HCEC 1CT (cell line): ENCODE results near the gene NOC3L.
"Not testable (repeated sequence)": the region's sequence is repeated elsewhere in the genome, so short reads cannot be mapped to it uniquely, and the experiment has no call there.

ENCODE experiments used
- DNase-seq: peaks from one replicate; pipeline ENCODE4 v3.0.0-alpha.2; 2017

NOC3L gene, protein sequence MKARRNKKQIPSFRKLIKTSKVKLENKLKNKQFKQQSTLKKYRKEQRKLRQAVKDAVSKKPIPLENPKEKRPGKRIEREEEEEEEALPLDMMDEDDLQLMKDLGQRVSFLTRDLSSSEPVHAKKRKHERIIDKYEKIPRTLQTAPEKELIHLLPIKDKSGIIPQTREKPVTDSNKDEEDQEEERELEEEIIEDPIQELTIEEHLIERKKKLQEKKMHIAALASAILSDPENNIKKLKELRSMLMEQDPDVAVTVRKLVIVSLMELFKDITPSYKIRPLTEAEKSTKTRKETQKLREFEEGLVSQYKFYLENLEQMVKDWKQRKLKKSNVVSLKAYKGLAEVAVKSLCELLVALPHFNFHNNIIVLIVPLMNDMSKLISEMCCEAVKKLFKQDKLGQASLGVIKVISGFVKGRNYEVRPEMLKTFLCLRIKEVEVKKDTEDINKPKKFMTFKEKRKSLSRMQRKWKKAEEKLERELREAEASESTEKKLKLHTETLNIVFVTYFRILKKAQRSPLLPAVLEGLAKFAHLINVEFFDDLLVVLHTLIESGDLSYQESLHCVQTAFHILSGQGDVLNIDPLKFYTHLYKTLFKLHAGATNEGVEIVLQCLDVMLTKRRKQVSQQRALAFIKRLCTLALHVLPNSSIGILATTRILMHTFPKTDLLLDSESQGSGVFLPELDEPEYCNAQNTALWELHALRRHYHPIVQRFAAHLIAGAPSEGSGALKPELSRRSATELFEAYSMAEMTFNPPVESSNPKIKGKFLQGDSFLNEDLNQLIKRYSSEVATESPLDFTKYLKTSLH

DNA sequence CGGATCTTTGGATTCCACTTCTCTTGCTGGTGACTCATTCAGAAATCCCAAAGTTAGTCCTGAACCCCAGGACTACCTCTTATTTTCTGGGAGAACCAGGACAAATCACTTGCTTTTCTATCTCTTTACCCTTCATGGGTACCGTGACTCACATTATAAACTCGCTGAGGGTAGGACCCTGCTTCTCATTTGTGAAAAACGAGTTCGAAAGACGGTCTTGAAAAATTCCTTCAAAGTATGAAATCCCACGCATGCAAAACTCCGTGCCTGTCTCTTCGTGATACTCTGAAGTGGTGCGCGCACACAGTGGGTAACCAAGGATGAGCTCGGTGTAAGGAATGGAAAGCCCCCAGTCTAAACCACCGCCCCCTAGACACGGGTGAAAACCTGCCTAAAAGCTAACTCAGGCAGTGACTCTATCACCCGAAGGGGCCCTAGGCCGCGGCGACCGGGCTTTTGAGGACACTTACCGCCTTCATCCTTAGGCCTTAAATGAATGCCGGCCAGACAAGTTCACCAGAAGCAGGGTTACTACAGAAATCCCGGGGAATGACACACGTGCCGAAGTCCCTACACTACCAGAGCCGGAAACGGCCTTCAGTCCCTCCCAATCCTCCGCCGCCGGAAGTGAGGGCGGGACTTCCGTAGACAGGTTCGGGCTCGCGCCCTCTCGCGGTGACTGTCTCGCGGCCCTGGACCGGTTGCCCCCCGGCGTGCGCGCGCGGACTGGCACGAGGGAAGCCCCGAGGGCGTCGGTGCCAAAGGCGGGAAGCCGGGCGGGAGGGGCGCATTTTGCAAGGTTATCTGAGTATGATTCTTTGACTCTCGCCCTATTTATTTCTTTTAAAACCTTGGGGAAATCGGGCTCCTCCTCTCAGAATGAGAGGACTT, at the start of gene NOC3L:
NOC3L (minus strand) TSS at position 580 of the 891 bp plus-strand sequence; CDS start at position 479, 101 bp downstream.
- DNase-seq = peak; percentile 92

DNA sequence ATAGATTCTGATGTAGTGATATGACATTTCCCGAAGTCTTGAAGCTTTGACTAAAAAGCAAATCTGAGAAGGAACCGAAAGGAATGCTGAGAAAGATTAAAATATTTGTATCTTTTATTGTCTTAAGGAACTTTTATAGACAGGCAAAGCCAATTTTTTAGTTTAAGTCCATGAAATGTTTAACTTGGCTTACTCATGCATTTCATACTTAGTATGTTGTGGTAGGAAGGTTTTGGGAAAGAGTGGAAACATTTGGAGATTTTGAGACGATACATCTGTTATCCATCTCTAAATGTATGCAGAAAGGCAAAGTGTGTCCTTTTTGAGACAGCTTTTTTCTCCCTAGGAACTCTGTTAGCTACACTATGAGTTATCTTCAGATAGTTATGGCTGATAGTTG, 49.7 kb upstream of the NOC3L start:
- peak; percentile 35 for DNase-seq

DNA sequence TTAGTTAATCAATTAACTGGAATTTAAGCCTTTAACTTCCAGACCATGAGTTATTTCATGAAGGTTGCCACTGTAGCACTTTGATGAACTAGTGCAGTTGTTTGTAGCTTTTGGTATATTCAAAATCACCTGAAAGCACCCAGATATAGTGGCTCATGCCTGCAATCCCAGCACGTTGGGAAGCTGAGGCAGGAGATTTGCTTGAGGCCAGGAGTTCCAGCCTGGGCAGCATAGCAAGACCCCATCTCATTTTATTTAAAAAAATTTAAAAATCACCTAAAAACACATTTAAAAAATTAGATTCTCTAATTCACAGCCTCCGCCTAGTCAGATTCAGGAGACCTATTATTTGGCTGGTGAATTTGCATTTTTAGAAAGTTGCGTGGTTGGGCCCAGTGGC, 48.6 kb upstream of the NOC3L start:
- DNase-seq = no peak

DNA sequence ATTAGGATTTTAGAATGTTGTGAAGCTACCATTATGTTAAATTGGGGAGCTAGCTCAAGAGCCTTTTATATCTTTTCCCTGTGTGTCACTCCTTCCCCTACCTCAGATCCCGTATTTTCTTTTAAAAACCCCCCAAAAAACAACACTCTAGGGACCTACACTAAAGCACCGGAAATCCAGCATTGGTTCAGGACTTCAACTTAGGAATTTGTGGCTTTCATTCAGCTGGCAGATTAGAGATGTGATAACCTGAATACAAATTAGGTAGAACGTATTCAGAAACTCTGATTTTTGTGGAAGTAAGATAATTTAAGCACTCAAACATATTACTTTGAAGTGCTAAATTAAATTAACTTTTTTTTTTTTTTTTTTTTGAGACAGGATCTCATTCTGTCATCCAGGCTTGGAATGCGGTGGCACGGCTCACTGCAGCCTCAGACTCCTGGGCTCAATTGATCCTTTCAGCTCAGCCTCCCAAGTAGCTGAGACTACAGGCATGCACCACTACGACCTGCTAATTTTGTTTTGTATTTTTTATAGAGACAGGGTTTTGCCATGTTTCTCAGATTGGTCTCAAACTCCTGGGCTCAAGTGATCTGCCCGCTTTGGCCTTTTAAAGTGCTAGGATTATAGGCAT, 46.4 kb upstream of the NOC3L start:
- DNase-seq = no peak

DNA sequence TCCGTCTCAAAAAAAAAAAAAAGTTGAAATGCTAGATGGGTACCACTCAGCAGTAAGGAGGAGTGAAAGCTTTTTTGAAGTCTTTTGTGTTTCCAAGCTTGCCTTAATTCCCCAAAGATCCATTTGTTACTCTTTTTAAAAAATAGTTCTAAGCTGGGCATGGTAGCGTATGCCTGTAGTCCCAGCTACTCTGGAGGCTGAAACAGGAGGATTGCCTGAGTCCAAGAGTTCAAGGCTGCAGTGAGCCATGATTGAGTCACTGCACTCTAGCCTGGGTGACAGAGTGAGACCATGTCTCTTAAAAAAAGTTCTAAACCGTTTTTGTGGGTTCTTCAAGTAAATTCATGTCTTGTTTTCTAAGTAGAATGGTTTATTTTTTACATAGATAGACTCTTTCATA, 44.9 kb upstream of the NOC3L start:
- no peak for DNase-seq

DNA sequence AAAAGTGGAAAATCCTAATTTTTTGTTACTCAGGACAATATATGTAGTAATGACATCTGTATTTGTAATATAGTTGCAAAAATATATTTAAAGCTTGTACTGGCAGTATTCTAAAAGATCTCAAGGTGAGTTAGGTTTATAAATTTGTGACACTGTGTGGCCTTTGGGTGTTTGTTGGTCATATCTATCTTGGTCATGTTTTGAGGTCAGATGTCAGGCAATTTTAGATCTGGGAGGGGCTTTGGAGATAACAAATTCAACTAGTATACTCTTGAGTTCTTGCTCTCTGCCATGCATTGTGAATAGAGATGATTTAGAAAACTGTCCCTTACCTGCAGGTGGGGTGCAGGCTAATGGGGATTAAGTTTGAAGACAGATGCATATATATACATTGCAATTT, 42.7 kb upstream of the NOC3L start:
- DNase-seq = no peak

DNA sequence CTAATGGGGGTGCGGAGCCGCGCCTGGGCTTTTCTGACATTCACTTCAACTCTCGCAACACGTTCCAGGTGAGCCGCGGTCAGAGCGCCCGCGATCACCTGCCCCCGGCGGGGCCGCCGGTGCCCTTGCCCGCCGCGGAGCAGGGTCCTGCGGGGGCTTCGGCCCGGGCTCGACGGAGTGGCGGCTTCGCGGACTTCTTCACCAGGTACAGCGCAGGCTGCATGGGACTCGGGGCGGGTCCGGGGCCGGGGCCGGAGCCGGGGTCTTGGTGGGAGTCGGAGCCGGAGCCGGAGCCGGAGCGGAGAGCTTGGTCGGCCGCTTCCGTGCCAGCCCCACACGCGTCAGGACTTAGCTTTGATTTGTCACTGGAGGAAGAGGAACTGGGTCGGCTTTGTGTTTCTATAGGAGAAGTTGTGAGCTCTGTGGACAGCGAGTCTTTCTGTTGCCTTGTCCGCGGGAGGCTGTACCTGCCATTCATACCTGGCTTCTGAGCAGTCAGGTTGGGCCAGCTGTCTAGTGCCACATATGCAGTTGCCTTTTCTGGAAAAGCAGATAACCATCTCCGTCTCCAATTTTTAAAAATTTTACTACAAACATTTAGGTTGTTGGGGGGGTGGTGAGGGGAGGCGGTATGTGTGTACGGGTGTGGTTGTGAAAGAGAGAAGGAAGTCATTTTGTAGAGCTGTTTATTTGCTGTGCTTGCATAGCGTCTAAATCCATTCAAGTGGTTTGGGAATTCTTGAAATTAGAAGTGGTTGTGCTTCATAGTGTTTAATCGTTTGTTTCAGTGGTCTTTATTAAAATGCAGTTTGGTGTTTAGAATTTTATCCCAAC, 40.9 kb upstream of the NOC3L start:
- peak; percentile 78 for DNase-seq

DNA sequence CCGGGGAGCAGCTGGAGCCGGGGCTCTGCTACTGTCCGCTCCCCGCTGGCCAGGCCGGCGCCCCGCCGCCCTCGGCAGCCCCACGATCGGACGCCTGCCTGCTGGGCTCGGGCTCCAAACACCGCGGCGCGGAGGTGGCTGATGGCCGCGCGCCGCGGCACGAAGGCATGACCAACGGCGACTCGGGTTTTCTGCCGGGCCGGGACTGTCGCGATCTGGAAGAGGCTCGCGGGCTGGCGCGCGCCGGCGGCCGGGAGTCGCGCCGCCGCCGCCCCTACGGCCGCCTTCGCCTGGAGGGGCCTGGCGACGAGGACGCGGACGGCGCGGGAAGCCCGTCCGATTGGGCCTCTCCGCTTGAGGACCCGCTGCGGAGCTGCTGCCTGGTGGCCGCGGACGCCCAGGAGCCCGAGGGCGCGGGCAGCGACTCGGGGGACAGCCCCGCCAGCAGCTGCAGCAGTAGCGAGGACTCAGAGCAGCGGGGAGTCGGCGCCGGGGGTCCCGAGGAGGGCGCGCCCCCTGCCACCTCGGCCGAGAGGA, 40.2 kb upstream of the NOC3L start:
- no peak for DNase-seq

DNA sequence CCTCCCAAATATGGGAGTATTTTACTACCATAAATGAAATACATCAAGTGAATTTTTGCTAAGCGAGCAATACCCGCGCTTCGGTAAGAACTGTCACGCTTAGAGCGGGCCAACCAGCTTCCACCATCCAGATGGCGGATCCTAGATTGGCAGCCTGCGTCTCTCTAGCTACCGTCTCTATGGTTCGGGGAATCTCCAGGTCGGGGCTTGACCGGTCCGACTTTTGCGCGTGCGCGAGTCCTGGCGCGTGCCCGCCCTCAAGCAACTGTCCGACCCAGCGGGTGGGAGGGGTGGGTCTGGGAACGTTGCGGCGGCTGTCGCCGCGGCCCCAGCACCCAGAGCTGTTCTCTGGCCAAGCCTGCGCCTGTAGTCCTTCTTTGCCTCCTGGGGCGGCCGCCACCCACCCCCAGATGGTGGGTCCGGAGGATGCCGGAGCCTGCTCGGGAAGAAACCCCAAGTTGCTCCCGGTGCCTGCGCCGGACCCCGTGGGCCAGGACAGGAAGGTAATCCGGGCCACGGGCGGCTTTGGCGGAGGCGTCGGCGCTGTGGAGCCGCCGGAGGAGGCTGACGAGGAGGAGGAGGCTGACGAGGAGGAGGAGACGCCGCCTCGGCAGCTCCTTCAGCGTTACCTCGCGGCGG, 39.6 kb upstream of the NOC3L start, which contains the start of gene TBC1D12:
TBC1D12 (plus strand) TSS at position 338 of the 639 bp plus-strand sequence; CDS start at position 411, 73 bp downstream.
- peak; percentile 99 for DNase-seq

DNA sequence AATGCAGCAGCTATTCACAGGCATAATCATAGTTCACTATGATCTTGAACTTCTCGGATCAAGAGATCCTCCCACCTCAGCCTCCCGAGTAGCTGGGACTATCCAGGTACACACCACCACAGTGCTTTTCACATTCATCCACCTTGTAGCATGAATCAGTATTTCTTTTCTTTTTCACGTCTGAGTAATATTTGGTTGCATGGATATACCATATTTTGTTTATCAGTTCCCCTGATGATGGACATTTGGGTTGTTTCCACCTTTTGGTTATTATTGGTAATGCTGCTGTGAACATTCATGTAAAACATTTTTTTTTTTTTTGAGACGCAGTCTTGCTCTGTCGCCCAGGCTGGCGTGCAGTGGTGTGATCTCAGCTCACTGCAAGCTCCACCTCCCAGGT, 36.0 kb upstream of the NOC3L start:
- DNase-seq = no peak

DNA sequence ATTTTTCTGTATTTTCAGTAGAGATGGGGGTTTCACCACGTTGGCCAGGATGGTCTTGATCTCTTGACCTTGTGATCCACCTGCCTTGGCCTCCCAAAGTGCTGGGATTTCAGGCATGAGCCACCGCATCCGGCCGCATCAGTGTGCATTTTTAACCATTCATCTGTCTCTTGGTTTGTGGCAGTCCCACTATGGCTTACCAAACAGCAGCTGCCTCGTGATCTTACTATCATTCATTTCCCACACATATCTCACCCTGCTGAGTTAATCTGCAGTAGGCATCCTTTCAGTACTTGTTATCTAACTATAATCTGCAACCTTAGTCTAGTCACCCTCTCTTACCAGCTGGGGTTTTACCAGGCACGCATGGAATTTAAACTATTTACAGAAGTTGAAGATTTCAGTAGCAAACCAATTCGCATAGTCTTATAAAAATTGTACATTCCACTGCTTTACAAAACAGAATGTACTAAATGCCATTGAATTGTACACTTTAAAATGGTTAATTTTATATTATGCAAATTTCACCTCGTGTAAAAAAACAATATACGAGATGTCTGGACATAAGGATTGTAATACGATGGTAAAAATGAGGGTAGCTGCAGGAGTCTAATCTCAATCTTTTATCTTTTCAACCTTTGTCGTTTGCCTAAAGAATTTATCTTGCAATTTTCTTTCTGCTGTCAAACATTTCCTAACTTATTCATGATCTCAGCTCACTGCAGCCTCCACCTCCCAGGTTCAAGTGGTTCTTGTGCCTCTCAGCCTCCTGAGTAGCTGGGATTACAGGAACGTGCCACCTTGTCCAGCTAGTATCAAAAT, 35.0 kb upstream of the NOC3L start:
- DNase-seq = peak; percentile 37

DNA sequence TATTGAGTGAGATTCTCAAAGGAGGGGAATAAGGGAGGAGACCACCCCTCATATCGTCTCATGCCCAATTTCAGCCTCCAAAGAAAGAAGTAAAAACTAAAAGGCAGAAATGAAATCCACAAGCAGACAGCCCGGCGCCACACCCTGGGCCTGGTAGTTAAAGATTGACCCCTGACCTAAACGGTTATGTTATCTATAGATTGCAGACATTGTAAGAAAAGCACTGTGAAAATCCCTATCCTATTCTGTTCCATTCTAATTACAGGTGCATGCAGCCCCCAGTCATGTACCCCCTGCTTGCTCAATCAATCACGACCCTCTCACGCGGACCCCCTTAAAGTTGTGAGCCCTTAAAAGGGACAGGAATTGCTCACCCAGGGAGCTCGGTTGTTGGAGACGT, 29.4 kb upstream of the NOC3L start:
- not testable (repeated sequence) for DNase-seq

DNA sequence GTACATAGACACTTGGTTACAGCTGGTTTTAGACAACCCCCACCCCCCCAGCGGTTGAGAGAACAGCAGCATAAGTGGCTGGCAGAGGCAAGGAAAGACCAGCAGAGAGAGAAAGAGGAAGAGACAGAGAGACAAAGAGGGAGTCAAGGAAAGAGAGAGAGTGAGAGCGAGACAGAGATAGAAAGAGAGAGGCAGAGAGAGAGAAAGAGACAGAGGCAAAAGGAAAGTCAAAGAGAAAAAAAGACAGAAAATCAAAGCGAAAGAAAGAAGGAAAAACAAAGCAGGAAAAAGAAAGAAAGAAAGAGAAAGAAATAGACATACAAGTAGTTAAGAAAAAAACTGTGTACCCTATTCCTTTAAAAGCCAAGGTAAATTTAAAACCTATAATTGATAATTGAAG, 23.0 kb upstream of the NOC3L start:
- not testable (repeated sequence) for DNase-seq

DNA sequence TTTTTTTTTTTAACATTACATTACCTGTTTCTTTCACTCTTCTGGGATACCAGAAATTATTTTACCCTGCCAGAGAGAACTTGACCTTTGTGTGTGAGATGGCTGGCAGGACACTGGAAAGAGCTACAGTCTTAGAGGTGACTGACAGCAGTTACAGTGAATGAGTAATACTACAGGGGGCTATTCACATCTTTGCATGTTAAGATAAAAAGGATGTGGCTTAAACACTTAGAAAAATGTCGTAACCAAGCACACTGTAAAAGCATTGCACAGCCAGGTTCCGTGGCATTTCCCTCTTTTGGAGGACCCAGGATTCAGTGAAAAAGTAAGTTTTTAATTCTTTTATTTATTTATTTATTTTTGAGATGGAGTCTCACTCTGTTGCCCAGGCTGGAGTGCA, 20.8 kb upstream of the NOC3L start:
- no peak for DNase-seq

DNA sequence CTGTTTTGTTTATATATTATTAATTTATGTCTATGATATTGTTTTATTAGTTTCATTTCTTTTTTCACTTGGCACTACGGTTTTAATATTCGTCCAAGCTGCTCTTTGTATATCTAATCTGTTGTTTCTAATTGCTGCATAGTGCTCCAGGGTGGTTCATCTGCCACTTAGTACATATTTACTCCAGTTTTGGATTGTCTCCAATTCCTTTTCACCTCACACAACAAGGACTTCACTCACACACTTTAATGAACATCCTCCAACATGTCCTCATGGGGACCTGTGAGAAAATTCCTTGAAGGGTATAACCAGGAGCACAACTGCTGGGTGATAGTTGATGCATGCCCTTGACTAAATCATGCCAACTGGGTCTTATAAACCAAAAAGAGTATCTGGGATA, 14.1 kb upstream of the NOC3L start:
- no peak for DNase-seq

DNA sequence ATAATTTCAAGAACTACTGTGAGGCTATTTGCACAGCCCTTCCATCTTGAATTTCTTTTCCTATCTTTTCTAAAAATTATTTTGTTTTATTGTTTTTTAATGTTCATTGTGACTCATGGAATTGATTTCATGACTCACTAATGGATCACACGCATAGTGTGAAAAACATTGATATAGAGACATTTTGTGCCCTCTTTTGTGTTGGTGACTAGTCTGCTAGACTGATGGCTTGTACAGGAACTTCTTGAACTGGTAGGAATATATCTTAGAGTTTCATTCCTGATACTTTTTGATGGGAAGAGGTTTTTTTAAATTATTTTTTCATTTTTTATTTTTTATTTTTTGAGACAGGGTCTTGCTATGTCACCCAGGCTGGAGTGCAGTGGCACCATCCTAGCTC, 12.6 kb upstream of the NOC3L start:
- DNase-seq = no peak

DNA sequence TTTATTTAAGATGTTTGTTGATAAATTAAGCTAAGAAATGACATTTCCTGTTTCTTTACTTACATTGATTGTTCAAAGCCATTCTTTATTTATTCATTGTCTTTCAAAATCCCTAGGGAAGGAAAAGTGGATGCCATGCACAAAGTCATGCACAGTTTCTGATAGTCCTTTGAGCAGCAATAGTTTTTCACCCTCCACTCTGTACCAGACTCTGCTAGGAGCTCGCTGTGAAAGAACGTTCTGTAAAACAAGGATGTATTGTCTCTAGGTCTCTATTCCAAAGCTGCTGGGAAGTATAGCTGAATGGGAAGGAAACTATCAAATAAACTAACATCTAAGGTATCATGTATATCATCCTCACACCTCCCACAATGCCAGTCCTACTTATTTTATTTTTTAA, 7.8 kb upstream of the NOC3L start:
- DNase-seq = no peak

DNA sequence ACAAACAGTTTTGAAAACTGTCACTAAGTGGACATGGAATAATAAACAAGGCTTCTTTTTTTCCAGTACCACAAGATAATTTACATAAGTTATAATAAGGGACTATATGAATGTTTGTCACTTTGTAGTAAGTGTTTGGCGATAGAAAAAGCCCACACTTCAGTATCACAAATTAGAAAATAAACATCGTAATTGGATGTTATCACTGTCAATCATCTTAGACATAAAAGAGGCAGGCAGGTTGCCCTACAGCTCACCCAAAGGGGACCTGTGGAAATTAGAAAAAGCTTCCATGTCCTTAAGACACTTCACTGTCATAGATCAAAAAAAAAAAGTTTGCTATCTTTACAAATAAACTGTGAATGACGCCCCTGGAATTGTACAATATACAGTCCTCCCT, 3.6 kb upstream of the NOC3L start:
- DNase-seq = no peak

DNA sequence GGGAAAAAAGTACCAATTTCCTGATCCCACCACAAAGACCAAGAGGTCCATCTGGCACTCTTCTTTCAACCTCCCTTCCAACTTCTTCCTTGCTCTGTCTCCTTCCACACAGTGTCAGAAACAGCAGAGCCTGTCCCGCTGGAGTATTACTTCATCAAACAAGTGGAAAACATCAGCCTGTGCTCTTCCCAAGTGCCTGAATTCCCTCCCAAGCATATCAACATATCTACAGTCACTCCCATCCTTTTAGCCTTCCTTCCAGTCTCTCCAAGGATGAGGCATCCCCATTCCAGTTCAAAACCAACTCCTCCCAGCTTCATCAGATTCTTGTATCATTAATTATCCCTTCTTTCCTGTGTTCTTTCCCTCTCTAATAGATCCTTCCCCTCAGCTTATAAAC, 1.7 kb upstream of the NOC3L start:
- no peak for DNase-seq

DNA sequence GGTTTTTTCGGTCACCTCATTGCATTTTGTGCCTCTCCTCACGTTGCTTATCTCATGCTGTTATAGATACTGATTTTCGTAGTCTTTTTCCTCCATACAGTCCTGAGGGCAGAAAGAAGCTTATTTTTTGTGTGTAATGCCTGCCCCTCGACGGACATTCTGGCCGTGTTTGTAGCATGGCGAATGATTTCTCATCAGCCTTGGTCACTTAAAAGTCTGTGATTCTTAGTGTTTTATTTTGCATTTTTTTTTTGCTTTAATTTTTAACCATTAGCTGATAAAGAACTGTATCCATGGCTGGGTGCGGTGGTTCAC, 469 bp upstream of the NOC3L start:
- no peak for DNase-seq
